Measurements from ENCODE around the gene SCG2. TPM values are rescaled to one million over a fixed set of nuclear protein-coding genes. Genes with fewer than 3 reads are reported as not detected.

The SCG2 gene
- total and polyA plus RNA-seq, 4 donors = 0.45 to 3.5 (median 1.1) TPM

GRCh38 chr2:223558970-223559369 is 43.2 kb downstream of the SCG2 start:
- ATAC-seq (ENCODE audit: insufficient read depth, low FRiP score) (no peak), DNase-seq (no peak)
- Histone ChIP-seq H3K36me3 (ENCODE audit: control insufficient read depth in 4 of 4, insufficient read depth in 4 of 4, low read length in 4 of 4) (no peaks in the 10 kb centered on the region), H3K4me1 (ENCODE audit: control insufficient read depth in 5 of 5, insufficient read depth in 5 of 5, low read length in 5 of 5) (no peaks in the 10 kb centered on the region), H3K27me3 (ENCODE audit: control insufficient read depth in 3 of 3, insufficient read depth in 3 of 3, low read length in 2 of 3) (no peaks in the 10 kb centered on the region), H3K4me3 (no peak overlapping the region), H3K9ac (ENCODE audit: insufficient read depth in 1 of 2, low read length in 2 of 2) (no peak overlapping the region), H3K9me3 (ENCODE audit: control insufficient read depth in 4 of 4, insufficient read depth in 3 of 4, low read length in 3 of 4) (no peaks in the 10 kb centered on the region), H3K27ac (ENCODE audit: low read depth in 1 of 2, low read length in 1 of 2) (no peak overlapping the region)
- no peak for TF ChIP-seq CTCF (IDR thresholded peaks at IDR 0.05; ENCODE audit: control extremely low read depth, extremely low read depth)
- WGBS, 2 donors = 25 to 61% methylated on average over 1 of the region's 1 CpG

DNA sequence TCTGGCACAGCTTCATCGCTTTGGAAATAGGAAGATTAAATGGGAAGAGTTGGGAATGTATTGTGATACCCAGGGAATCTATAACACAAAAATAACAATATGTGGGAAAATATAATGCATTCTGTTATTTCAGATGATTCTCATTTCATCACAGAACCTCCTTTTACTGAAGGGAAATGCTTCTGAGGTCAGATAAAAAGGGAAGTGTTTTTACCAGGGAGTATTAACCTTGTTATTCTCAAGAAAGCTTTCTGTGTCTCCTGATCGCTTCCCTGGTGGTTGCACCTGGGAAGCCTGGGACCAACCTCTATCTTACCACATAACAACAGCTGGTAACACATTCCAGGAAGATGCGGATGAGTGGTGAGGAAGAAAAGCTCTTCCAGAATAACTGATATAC is 47.2 kb downstream of the SCG2 start:
- no peaks in the 10 kb centered on the region for H3K27me3 ChIP-seq (ENCODE audit: control insufficient read depth in 3 of 3, insufficient read depth in 3 of 3, low read length in 2 of 3)
- H3K4me3 ChIP-seq = no peak overlapping the region
- no peak for TF ChIP-seq CTCF (IDR thresholded peaks at IDR 0.05; ENCODE audit: control extremely low read depth, extremely low read depth)
- ATAC-seq (ENCODE audit: insufficient read depth, low FRiP score) (no peak), DNase-seq (no peak)
- no peak overlapping the region for H3K27ac ChIP-seq (ENCODE audit: low read depth in 1 of 2, low read length in 1 of 2)
- no peaks in the 10 kb centered on the region for H3K4me1 ChIP-seq (ENCODE audit: control insufficient read depth in 5 of 5, insufficient read depth in 5 of 5, low read length in 5 of 5)
- H3K36me3 ChIP-seq (ENCODE audit: control insufficient read depth in 4 of 4, insufficient read depth in 4 of 4, low read length in 4 of 4) = no peaks in the 10 kb centered on the region
- H3K9me3 ChIP-seq (ENCODE audit: control insufficient read depth in 4 of 4, insufficient read depth in 3 of 4, low read length in 3 of 4) = peaks cover 0 to 4% (median 0%) of the 10 kb centered on the region in 4 donors
- 75 to 82% methylated on average over 3 of the region's 3 CpGs for WGBS, 2 donors
- no peak overlapping the region for H3K9ac ChIP-seq (ENCODE audit: insufficient read depth in 1 of 2, low read length in 2 of 2)

DNA sequence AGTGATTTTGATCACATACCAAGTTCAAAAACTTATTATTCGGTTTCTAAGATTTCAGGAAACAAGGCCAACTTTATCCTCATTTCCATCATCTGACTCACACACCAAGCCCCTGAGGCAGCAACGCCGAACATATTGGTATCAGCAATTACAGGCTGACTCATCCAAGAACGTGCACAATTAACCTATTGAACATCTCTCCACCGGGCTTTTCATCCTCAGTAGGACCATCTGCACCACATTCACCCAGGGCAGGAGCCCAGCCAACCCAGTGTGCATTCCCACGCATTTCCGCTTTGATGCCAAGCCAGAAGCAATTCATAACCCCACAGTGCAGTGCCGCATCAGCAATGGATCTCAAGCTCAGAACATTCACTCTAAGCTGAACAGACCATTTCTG is 52.9 kb downstream of the SCG2 start:
- H3K9me3 ChIP-seq (ENCODE audit: control insufficient read depth in 4 of 4, insufficient read depth in 3 of 4, low read length in 3 of 4) = peaks cover 0 to 4% (median 0%) of the 10 kb centered on the region in 4 donors
- 76 to 85% methylated on average over 8 of the region's 8 CpGs for WGBS, 2 donors
- DNase-seq (no peak), ATAC-seq (ENCODE audit: insufficient read depth, low FRiP score) (no peak)
- H3K27me3 ChIP-seq (ENCODE audit: control insufficient read depth in 3 of 3, insufficient read depth in 3 of 3, low read length in 2 of 3) = no peaks in the 10 kb centered on the region
- no peaks in the 10 kb centered on the region for H3K36me3 ChIP-seq (ENCODE audit: control insufficient read depth in 4 of 4, insufficient read depth in 4 of 4, low read length in 4 of 4)
- H3K4me1 ChIP-seq (ENCODE audit: control insufficient read depth in 5 of 5, insufficient read depth in 5 of 5, low read length in 5 of 5) = no peaks in the 10 kb centered on the region
- no peak for TF ChIP-seq CTCF (IDR thresholded peaks at IDR 0.05; ENCODE audit: control extremely low read depth, extremely low read depth)
- no peak overlapping the region for H3K9ac ChIP-seq (ENCODE audit: insufficient read depth in 1 of 2, low read length in 2 of 2)
- H3K27ac ChIP-seq (ENCODE audit: low read depth in 1 of 2, low read length in 1 of 2) = no peak overlapping the region
- no peak overlapping the region for H3K4me3 ChIP-seq

DNA sequence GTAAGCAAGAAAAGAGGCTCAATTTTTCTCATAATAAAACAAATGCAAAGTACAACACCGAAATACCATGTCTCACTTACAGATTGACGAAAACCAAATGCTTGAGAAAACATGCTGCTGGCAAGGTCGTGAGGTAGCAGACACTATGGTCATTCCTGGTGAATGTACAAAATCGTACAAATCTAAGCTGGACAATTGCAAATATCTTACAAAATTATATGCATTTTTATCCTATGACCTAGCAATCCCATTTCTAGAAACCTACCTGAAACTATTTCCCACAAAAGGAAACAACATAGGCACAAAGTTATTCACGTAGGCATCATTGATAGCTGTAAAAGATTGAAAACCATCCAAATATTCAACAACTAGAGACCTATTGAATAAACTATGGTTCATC is 54.0 kb downstream of the SCG2 start:
- WGBS, 2 donors = 73 to 86% methylated on average over 5 of the region's 5 CpGs
- TF ChIP-seq CTCF (IDR thresholded peaks at IDR 0.05; ENCODE audit: control extremely low read depth, extremely low read depth) = no peak
- H3K27me3 ChIP-seq (ENCODE audit: control insufficient read depth in 3 of 3, insufficient read depth in 3 of 3, low read length in 2 of 3) = no peaks in the 10 kb centered on the region
- no peaks in the 10 kb centered on the region for H3K4me1 ChIP-seq (ENCODE audit: control insufficient read depth in 5 of 5, insufficient read depth in 5 of 5, low read length in 5 of 5)
- peaks cover 0 to 4% (median 0%) of the 10 kb centered on the region in 4 donors for H3K9me3 ChIP-seq (ENCODE audit: control insufficient read depth in 4 of 4, insufficient read depth in 3 of 4, low read length in 3 of 4)
- DNase-seq (no peak), ATAC-seq (ENCODE audit: insufficient read depth, low FRiP score) (no peak)
- H3K4me3 ChIP-seq = no peak overlapping the region
- H3K27ac ChIP-seq (ENCODE audit: low read depth in 1 of 2, low read length in 1 of 2) = no peak overlapping the region
- H3K9ac ChIP-seq (ENCODE audit: insufficient read depth in 1 of 2, low read length in 2 of 2) = no peak overlapping the region
- no peaks in the 10 kb centered on the region for H3K36me3 ChIP-seq (ENCODE audit: control insufficient read depth in 4 of 4, insufficient read depth in 4 of 4, low read length in 4 of 4)
